ENCODE measurements around the gene SRR.

SRR gene

DNA sequence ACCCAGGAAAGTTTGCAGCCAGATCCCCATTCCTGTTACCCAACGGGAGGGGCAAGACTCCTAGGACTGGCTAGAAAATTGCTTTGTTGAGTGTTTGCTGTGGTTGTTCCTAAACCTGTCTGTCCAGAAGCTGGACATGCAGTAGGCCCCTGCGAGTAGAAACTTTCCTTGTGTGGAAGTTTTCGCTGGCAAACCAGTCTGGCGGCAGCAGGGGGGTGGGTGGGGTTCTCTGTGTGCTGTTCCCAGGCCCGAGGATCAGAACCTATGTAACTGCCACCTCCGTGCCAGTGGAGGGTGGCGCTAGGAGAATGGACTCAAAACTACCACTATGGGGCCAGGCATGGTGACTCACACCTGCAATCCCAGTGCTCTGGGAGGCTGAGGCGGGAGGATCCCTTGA lies 42.7 kb downstream of the SRR start:
- peak; percentile 19 for DNase-seq

DNA sequence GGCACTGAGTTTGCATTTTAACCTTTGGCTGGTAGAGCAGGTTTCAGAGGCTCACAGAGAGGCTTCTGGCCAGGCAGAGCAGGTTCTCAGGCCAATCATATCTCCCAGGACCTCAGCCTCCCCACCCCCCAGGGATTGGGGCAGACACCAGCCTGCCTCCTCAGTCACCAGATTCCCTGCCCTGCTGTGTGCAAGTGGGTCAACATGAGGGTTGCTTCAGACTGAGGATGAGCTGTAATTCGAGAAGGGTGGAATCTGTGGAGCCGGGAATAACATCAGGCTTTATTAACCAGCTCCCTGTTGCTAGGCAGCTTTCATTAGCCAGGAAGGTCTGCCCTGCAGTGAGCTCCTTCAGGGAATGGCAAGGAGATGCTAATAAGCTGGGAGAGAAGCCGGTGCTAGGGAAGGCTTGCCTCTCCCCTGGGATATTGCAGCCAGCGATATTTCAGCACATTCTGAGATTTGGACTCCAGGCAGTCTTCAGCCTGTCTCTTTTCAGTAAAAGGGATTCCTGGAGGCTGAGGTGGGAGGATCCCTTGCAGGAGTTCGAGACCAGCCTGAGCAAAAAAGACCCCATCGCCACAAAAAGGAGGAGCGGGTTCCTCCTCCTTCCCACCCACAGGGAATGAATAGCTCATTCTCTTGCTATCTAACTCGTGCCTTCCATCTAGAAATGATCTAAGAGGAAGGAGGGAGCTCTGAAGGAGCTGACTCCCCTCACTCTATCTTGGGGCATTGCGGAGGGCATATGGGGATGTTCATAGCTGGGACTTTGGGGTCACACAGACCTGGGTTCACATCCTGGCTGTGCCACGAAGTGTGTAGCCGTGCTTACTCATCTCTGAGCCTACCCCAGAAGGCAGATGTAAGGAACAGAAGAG lies 44.3 kb downstream of the SRR start:
- DNase-seq: peak; percentile 84

DNA sequence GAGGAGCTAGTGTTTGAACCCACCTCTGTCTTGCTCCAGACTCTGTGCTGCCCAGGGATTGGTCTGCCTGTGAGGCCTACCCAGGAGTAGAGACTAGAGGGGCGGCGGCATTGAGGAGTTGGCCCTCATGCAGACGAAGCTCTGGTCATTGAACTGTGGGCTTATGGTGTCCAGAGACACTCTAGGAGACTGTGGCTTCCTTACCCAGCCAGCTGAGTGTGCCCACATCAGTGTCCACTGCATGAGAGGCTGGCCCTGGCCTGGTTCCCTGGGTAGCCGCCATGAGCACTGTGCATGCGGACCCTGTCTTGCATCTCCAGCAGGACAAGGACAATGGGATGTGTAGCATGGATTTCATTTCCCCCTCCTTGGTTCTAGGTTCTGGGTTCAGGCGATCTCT lies 47.5 kb downstream of the SRR start:
- DNase-seq: no peak

DNA sequence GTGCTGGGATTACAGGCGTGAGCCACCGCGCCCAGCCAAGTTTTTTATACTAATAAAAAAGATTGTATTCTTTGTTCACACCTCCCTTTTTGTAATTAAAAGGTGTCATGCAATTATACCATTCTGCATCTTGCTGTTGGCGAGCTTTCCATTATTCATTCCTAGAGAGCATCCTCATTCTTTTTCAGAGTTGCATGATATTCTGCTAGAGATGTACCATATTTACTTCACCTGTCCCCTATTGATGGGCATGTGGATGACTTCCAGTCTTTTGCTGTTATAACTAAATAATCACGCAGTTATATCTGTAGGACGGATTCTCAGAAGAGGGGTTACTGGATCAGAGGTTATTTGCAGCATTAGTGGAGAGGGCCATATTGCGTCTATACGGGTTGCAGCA lies 50.6 kb downstream of the SRR start:
- DNase-seq: no peak

DNA sequence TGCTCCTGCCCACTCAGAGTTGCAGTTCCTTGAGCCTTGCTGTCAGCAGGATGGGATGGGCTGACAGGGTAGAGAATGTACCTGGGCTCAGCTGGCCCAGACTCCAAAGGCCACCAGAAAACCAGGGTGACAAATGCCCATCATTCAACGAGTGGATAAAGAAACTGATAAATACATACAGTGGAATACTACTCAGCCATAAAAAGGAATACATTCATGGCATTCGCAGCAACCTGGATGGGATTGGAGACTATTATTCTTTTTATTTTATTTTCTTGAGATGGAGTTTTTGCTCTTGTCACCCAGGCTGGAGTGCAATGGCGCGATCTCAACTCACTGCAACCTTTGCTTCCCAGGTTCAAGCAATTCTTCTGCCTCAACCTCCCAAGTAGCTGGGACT lies 53.5 kb downstream of the SRR start:
- no peak for DNase-seq

DNA sequence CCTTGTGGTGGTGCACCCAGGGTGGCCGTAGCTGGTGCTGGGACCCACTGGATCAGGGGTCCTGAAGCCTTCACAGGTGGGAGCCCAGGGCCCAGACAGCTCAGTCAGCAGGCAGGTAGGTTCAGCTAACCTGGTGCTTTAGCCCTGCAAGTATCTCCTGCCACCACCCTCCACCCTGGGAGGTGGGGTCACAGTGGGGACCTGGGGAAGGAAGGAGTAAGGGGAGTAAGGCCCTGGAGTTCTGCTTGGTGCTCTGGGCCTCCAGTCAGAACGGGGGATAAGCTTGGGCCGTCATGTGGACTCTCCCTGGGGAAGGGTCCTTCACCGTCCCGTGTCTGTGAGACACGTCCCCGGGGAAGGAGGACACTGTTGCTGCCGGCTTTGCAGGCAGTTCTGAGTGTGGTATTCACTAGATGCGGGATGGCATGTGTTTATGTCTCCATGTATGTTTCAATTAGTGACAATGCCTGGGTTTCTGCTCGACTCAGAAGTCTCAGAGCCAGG lies 54.2 kb downstream of the SRR start:
- no peak for DNase-seq

DNA sequence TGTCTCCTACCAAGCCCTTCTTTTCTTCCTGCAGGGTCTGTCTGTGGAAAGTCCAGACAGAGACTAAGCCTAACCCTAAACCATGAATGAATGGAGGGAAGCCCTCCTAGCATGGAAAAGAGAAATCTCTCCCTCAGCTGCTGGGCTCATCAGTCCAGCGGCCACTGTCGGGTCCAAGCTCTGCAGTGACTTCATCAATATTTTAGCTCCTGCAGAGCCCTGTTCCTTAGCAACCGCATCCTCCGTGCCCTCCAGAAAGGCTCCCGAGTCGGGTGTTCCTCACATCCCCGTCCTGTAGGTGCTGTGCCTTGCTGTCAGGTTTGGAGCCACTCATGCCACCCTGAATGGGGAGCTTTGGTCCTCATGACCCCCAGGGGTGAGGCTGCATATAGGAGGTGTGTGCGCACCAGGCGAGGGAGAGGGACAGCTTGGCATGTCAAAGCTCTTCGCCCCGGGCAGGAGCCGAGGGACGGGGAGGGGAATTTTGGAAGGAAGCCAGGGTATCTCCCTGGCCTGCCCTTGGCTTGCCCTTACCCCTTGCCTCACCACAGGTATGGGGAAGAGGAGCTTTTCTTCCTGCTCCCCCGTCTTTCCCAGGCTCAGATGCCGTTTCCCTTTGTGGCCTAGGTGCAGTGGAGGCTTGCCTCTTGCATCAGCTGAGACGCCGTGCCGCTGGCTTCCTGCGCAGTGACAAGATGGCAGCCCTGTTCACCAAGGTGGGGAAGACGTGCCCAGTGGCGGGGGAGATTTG lies 57.4 kb downstream of the SRR start:
- DNase-seq: no peak

DNA sequence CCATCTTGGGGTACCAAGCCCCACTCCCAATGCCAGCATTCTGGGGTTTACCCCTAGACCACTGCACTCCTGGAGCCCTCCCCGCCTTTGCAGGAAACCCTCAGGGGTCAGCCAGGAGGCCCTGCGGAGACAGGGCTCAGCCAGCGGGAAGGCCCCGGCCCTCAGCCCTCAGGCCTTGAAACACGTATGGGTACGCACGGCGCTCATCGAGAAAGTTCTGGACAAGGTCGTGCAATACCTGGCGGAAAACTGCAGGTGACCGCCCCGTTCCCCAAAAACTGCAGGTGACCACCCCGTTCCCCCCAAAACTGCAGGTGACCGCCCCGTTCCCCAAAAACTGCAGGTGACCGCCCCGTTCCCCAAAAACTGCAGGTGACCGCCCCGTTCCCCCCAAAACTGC lies 58.3 kb downstream of the SRR start:
- DNase-seq: no peak

DNA sequence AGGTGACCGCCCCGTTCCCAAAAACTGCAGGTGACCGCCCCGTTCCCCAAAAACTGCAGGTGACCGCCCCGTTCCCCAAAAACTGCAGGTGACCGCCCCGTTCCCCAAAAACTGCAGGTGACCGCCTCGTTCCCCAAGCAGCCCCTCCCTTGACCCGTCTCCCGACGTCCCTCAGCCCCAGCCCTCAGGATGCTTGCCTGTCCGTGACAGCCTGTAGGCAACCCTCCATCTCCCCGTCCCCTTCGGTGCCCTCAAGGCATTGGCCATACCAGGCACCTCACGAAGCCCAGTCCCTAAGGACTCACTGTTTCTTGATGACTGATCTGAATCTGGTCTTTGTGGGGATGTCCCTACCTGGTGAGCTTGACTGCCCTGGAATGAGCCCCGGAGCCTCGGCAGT lies 58.7 kb downstream of the SRR start:
- no peak for DNase-seq

DNA sequence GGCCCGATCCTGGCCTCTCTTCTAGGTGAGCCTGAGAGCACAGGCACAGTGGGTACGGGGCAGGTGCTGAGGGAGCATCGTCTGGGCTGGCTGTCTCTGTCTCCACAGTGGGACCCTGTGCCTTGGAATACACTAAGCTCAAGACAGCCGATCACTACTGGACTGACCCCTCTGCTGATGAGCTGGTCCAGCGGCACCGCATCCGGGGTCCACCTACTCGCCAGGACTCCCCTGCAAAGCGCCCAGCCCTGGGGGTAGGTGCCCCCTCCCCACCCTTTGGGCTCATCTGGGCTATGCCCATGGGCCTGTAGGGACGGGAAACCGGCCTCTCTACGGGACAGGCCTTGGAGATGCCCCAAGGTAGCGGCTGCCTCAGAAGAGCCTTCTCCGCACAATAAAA lies 59.1 kb downstream of the SRR start:
- no peak for DNase-seq

DNA sequence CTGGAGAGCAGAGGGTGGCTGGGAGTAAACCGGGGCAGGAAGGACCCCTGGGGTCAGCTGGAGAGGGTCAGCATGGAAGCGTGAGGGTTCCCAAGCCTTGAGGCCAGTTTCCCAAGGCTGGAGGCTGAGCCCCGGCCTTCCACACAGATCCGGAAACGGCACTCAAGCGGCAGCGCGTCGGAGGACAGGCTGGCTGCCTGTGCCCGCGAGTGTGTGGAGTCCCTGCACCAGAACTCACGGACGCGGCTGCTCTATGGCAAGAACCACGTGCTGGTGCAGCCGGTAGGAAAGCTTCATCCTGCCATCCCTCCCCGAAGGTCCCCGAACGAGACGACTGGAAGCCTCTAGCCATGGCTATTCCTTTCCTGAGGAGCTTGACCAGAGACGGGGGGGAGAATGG lies 59.6 kb downstream of the SRR start:
- DNase-seq: no peak

DNA sequence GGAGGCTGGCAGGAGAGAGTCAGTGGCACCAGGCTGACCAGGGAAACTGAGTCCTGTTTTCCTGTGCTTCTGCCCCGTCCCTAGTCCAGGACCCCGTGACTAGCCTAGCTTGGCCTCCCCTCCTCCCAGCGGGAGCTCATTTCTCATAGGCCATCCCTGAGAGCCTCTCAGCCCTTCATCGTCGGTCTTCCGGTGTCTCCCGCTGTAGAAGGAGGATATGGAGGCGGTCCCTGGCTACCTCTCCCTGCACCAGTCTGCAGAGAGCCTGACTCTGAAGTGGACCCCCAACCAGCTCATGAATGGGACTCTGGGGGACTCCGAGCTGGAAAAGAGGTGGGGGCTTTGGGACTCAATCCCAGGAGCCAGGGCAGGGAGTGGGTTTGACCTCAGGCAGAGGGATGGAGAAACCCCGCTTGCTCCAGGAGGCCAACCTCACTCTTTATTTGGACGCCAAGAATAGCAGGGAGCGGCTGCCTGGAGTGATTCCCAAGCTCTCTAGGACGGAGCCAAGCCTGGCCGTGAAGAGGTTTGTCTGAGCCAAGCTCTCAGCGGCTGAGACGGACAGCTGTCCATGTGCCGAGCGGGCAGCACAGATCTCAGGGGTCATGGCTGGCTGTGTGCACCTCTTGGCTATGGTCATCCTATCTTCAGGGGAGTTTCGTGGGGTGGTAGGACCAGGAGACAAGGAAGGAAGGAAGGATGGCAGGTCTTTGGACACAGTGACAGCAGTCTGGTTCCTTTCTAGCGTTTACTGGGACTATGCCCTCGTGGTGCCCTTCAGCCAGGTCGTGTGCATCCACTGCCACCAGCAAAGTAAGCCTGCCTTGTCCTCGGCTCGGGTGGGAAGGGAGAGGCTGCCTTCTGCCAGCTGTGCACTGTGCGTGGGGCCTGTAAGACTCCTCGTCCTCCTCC lies 60.4 kb downstream of the SRR start:
- no peak for DNase-seq

DNA sequence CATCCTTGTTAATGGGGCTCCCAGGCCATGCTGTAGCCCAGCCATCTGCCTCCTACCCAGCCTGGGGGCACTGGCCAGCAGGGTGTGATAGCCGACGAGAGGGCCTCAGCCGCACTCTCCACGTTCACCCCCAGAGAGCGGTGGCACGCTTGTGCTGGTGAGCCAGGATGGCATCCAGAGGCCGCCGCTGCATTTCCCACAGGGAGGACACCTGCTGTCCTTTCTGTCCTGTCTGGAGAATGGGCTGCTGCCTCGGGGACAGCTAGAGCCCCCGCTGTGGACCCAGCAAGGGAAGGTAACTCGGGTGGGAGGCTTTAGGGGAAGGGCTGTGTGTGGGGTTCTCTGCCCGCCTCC lies 61.0 kb downstream of the SRR start:
- no peak for DNase-seq

DNA sequence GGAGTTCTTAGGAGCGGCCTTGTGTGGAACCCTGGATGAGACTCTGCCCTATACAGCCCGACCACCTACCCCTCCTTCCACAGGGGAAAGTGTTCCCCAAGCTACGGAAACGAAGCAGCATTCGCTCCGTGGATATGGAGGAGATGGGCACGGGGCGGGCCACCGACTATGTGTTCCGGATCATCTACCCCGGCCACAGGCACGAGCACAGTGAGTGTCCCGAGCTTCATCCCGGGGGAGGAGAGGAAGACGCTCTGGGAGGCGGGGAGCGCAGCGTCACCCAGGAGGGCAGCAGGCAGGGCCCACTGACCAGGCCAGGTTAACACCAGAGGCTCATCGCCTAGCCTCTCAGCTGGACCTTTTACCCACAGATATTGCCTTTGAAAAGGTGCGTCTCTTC lies 61.4 kb downstream of the SRR start:
- no peak for DNase-seq

DNA sequence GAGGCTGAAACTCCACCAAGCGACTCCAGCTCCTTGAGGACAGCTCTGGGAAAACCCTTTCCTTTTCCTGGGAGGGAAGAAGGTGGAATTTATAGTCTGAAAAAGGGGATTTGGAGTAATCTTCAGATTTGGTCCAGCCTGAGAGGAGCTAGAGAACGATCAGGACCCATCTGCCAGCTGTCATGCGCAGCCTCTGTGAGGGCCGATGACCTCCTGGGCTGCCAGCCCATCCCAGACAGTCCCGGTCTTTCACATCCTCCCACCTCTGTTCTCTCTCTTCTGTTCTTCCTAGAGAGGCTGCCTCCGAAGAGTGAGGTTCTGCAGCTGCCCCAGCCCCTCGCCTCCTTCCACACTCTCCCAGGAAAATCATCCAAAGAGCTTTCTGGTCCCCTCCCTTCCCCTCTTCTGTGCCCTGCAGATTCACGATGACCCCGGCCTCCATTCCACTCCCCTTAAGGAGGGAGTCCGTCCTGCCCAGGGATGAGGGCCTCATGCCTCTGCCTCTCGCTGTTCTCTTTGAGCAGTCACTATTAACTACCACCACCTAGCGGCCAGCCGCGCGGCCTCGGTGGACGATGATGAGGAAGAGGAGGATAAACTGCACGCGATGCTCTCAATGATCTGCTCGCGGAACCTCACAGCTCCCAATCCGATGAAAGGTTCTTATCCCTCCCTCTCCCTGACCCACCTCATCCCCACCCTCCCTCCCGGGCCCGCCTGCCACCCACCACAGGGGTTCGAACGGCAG lies 63.2 kb downstream of the SRR start:
- DNase-seq: no peak

DNA sequence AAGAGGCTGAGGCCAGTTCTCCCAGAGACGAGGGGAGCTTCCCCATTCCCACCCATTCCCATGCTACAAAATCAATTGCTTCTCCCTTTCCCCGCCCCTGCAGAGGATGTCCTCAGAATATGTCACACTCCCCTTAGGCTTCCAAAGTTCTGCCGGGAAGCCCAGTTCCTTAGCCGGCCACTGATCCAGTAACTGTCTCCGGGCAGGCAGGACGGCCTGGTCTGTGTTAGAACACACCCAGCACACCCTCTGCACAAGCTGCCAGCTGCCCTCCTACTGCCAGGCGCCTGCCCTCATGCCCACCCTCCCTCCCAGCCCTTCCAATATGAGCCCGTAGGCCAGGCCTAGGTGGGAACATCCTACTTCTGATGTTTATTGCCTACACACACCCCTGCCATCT lies 64.6 kb downstream of the SRR start:
- DNase-seq: no peak

DNA sequence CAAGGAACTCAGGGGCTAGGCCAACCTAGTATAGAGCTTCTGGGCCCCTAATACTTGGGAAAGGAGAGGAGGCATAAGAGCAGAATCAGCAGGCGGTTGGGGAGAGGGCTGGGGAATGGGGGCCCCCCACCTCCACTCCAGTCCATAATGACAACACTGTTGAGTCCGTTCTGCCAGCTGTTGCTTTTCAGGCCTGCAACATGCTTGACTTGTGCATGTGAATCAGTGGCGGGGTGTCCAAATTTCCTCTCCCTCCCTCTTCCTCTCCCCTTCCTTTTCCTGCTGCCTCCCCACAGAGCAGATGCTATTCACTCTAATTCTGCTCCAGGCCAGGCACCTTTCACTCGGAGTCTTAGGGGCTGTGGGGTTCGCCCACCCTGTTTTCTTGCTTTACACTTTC lies 65.3 kb downstream of the SRR start:
- no peak for DNase-seq

DNA sequence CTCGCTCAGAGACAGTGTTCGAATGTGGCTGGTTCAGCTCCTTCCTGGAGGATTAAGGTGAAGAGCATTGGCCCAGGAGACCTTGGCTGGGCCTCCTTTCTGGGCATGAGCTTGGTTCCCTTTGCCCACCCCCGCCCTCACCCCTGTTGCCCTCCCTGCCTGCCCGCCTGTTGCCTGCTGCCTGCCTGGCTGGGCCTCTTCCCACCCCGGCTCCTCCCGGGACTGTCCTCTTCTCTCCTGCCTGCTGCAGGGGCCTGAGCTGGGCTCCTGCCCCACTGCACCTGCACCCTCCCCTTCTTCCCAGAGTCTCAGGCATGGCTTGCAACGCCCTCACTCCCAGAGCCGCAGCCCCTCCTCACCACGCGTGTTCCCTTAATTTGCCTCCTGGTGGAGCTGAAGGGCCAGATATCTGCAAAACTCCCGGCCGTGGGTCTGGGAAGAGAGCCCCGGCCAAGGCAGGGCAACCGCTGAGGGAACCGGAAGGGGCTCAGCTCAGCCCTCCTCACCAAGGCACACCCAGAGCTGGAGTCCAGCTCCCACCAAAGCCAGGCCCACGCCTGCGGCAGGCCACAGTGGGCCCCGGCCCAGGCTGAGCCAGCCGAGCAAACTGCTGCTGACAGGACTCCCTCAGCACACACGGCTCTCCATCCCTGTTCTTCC lies 65.9 kb downstream of the SRR start:
- DNase-seq: no peak

DNA sequence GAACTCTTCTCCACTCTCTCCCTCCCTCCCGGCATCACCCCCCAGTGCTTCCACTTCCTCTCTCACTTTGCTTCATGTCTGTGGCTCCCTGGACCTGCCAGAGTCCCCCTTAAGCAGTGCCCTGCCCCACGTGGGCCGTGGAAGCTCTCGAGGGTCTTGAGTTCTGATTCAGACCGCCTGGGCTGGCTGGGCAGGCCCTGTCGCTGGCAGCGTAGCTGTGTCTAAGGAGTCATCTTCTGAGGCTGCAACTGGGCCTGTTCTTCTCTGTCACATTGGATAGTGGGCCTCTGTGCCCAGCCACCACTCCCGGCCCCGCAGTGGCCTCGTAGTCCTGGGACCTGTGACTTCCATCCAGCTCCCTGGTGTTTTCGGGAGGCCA lies 66.5 kb downstream of the SRR start:
- DNase-seq: no peak

DNA sequence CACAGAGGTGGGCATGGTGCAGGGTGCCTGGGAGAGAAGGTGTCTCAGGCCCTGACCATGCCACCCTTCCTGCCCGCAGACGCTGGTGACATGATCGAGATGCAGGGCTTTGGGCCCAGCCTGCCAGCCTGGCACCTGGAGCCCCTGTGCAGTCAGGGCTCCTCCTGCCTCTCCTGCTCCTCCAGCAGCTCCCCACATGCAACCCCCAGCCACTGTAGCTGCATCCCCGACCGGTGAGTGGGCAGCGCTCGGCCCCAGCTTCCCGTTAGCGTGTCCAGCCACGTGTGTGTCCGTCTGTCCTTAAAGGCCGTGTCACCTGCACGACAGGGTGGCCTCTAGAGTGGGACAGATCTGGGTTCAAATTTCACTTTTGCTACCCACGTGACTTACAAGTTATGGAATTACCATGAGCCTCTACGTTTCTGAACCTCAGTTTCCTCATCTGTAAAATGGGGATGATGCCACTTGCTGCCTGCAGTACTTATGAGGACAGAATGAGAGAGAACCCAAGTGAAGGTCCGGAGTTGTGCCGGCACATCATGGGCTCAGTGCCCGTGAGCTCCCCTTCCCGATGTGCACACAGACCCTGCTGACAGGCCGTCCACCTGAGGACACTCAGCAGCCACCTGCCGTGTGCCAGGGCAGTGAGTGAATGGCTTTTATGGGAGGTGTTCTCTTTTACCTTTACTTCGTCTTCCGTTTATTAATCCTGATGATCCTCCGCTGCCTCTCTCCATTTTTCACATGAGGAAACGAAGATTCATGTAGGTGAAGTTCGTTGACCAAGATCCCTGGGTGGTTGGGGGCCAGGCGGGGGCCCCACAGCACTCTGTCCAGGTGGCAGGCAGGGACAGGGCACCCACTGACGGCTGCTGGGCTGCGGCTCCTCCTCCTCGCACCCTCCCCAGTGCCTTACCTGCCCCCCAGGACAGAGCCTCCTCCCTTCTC lies 67.7 kb downstream of the SRR start:
- DNase-seq: no peak

DNA sequence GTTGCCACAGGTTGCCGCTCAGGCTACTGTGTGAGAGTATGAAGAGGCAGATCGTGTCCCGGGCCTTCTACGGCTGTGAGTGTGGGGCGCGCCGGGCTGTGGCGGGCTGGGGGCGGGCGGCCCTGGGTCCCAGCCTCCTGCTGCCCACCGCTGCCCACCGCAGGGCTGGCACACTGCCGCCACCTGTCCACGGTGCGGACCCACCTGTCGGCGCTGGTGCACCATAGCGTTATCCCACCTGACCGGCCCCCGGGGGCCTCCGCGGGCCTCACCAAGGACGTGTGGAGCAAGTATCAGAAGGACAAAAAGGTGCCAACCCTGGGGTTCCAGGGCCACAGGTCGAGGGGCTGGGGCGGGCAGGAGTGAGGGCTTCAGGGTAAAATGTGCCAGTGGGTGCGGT lies 68.4 kb downstream of the SRR start:
- DNase-seq: no peak

Data from fibroblast of skin of back (primary cell).